Liver (tissue), 3 donors: ENCODE data around the gene SPTLC1.

Source experiments
- GABPA ChIP-seq, 2 donors: IDR thresholded peaks in 1 of 2; conservative IDR thresholded peaks in 1 of 2; 2 replicates each; pipeline ENCODE4 v1.6.1; 2016; ENCODE audit warnings: antibody characterized with exemption in 2 of 2, mild to moderate bottlenecking in 1 of 2, moderate library complexity in 1 of 2
- RAD21 ChIP-seq, 2 donors: IDR thresholded peaks; 2 replicates each; pipeline ENCODE4 v1.6.1; 2016; ENCODE audit warnings: antibody characterized with exemption in 2 of 2, mild to moderate bottlenecking in 2 of 2
- SP1 ChIP-seq: IDR thresholded peaks from 2 replicates; pipeline ENCODE4 v1.6.1; 2018; ENCODE audit warnings: antibody characterized with exemption, mild to moderate bottlenecking
- TAF1 ChIP-seq: conservative IDR thresholded peaks from 2 replicates; pipeline ENCODE4 v1.6.1; 2016; ENCODE audit warnings: antibody characterized with exemption, mild to moderate bottlenecking
- YY1 ChIP-seq: IDR thresholded peaks from 2 replicates; pipeline ENCODE4 v1.6.1; 2016; ENCODE audit warnings: antibody characterized with exemption, mild to moderate bottlenecking
- TF ChIP-seq, protein P1 (sequence below): fragments of 150-350 bp; IDR thresholded peaks from 2 replicates; pipeline ENCODE4 v1.5.1; 2017; ENCODE audit warnings: improper control_type of control experiment, low read depth, low read length; ENCODE audit not compliant: missing input control
- TF ChIP-seq, protein P2 (sequence below): IDR thresholded peaks from 2 replicates; pipeline ENCODE4 v1.6.1; 2016; ENCODE audit warnings: antibody characterized with exemption
- donor health status: healthy.
- donor health status: healthy.

DNA sequence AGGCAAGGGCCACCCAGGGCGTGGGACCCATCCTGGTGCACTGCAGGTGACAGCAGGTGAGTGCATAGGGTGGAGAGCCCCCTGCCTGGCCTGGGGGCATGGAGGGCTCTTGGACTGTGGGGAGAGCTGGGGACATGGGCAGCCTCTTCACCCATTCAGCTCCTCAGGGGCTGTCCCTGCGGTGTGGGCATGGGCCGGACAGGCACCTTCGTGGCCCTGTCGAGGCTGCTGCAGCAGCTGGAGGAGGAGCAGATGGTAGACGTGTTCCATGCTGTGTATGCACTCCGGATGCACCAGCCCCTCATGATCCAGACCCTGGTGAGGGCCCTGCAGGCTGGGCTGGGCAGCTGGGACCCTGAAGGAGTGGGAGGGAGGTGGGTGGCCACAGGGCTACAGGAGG lies 20.4 kb upstream of the SPTLC1 start:
- TF ChIP-seq, protein P1, sequence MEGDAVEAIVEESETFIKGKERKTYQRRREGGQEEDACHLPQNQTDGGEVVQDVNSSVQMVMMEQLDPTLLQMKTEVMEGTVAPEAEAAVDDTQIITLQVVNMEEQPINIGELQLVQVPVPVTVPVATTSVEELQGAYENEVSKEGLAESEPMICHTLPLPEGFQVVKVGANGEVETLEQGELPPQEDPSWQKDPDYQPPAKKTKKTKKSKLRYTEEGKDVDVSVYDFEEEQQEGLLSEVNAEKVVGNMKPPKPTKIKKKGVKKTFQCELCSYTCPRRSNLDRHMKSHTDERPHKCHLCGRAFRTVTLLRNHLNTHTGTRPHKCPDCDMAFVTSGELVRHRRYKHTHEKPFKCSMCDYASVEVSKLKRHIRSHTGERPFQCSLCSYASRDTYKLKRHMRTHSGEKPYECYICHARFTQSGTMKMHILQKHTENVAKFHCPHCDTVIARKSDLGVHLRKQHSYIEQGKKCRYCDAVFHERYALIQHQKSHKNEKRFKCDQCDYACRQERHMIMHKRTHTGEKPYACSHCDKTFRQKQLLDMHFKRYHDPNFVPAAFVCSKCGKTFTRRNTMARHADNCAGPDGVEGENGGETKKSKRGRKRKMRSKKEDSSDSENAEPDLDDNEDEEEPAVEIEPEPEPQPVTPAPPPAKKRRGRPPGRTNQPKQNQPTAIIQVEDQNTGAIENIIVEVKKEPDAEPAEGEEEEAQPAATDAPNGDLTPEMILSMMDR = no peak
- TF ChIP-seq SP1 (no peak), TAF1 (no peak), GABPA (IDR thresholded peaks at IDR 0.05 in 1 of 2, conservative IDR thresholded peaks at IDR 0.05 in 1 of 2) (no peak), YY1 (no peak), RAD21 (IDR thresholded peaks at IDR 0.05) (no peak)
- TF ChIP-seq, protein P2, sequence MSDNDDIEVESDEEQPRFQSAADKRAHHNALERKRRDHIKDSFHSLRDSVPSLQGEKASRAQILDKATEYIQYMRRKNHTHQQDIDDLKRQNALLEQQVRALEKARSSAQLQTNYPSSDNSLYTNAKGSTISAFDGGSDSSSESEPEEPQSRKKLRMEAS = no peak
